IMR-90 (cell line): ENCODE results near the gene MYO9B. TPM values are rescaled to one million over a fixed set of nuclear protein-coding genes. Genes with fewer than 3 reads are reported as not detected.
A peak's percentile ranks its signal among the peaks of the same experiment; 100 is the strongest.

ENCODE experiments used
- ATAC-seq: fragments of 200-7000 bp; cut with Tn5 transposase; 2 replicates; pipeline ENCODE4 v1.9.1; 2020; ENCODE audit warnings: low read depth, mild to moderate bottlenecking, moderate library complexity
- BruUV-seq: library from RNA; stranded (reverse); fragments of 400-500 nt; replicated peaks from 2 replicates; lab custom pipeline; 2021; lab: Mats Ljungman, UMichigan
- CTCF ChIA-PET: fragments of 300-600 bp; formaldehyde crosslinking; extraction: SDS; loops from one replicate; lab custom pipeline; 2021; ENCODE audit warnings: antibody characterized with exemption; lab: Yijun Ruan, JAX
- POLR2A ChIA-PET: fragments of 300-600 bp; sonication (Branson Sonifier 250); formaldehyde crosslinking; loops from one replicate; lab custom pipeline; 2022; ENCODE audit warnings: antibody characterized with exemption; ENCODE audit not compliant: unreplicated experiment; lab: Charles Lee
- DNase-seq: peaks from one replicate; pipeline ENCODE4 v3.0.0; 2013
- H2AFZ ChIP-seq: replicated peaks from 2 replicates; pipeline ENCODE3; 2013; ENCODE audit warnings: low read length, mild to moderate bottlenecking; ENCODE audit not compliant: poor library complexity
- H2AK5ac ChIP-seq: 2 replicates; pipeline ENCODE4 v1.6.1; 2013; ENCODE audit warnings: low read depth, low read length, inconsistent platforms
- H2AK9ac ChIP-seq: replicated peaks from 2 replicates; pipeline ENCODE3; 2013; ENCODE audit warnings: mild to moderate bottlenecking, low read depth, low read length, moderate library complexity; ENCODE audit not compliant: poor library complexity
- H2BK120ac ChIP-seq: 2 replicates; pipeline ENCODE4 v1.6.1; 2013; ENCODE audit warnings: low read depth, low read length, inconsistent platforms
- H2BK15ac ChIP-seq: 3 replicates; pipeline ENCODE4 v1.6.1; 2013; ENCODE audit warnings: low read depth, low read length, inconsistent platforms
- H2BK20ac ChIP-seq: 2 replicates; pipeline ENCODE4 v1.6.1; 2013; ENCODE audit warnings: low read depth, mild to moderate bottlenecking, inconsistent platforms, low read length, moderate library complexity
- H2BK5ac ChIP-seq: 2 replicates; pipeline ENCODE4 v1.6.1; 2013; ENCODE audit warnings: mild to moderate bottlenecking, low read depth, low read length, inconsistent platforms; ENCODE audit not compliant: poor library complexity, severe bottlenecking
- H3K14ac ChIP-seq: replicated peaks from 2 replicates; pipeline ENCODE4 v1.6.1; 2013; ENCODE audit warnings: low read depth, low read length, inconsistent platforms
- H3K18ac ChIP-seq: 2 replicates; pipeline ENCODE4 v1.6.1; 2013; ENCODE audit warnings: low read depth, low read length, control low read depth
- H3K23ac ChIP-seq: 2 replicates; pipeline ENCODE4 v1.6.1; 2013; ENCODE audit warnings: low read depth, low read length, inconsistent platforms
- H3K27ac ChIP-seq: 2 replicates; pipeline ENCODE4 v1.5.1; 2013; ENCODE audit warnings: mild to moderate bottlenecking, control low read depth, low read length; ENCODE audit not compliant: insufficient read depth
- H3K27me3 ChIP-seq: 2 replicates; pipeline ENCODE4 v1.6.1; 2013; ENCODE audit warnings: low read length; ENCODE audit not compliant: control insufficient read depth, insufficient read depth
- H3K36me3 ChIP-seq: 2 replicates; pipeline ENCODE4 v1.6.1; 2013; ENCODE audit warnings: low read length, mixed read lengths; ENCODE audit not compliant: control insufficient read depth, insufficient read depth
- H3K4ac ChIP-seq: 2 replicates; pipeline ENCODE4 v1.6.1; 2013; ENCODE audit warnings: low read depth, low read length, inconsistent platforms
- H3K4me1 ChIP-seq: 2 replicates; pipeline ENCODE4 v1.6.1; 2013; ENCODE audit warnings: low read length, mixed read lengths; ENCODE audit not compliant: control insufficient read depth, insufficient read depth
- H3K4me2 ChIP-seq: 2 replicates; pipeline ENCODE4 v1.6.1; 2013; ENCODE audit warnings: low read depth, mild to moderate bottlenecking, control low read depth, low read length, moderate library complexity
- H3K4me3 ChIP-seq: 2 replicates; pipeline ENCODE4 v1.5.1; 2013; ENCODE audit warnings: low read depth, mild to moderate bottlenecking, control low read depth, low read length, moderate library complexity; ENCODE audit not compliant: insufficient read depth
- H3K56ac ChIP-seq: 2 replicates; pipeline ENCODE4 v1.6.1; 2013; ENCODE audit warnings: low read length, inconsistent platforms; ENCODE audit not compliant: insufficient read depth; ENCODE audit errors: extremely low read depth
- H3K79me1 ChIP-seq, 2 experiments: 2 replicates each; pipeline ENCODE4 v1.6.1; 2013; ENCODE audit warnings: low read length in 2 of 2, inconsistent platforms in 1 of 2, low read depth in 1 of 2
- H3K9ac ChIP-seq: 2 replicates; pipeline ENCODE4 v1.6.1; 2013; ENCODE audit warnings: low read depth, low read length, control low read depth
- H3K9me1 ChIP-seq: 2 replicates; pipeline ENCODE4 v1.6.1; 2013; ENCODE audit warnings: low read length, inconsistent platforms; ENCODE audit not compliant: insufficient read depth
- H3K9me3 ChIP-seq: 2 replicates; pipeline ENCODE4 v1.6.1; 2013; ENCODE audit warnings: low read length; ENCODE audit not compliant: control insufficient read depth, insufficient read depth
- H4K20me1 ChIP-seq: 2 replicates; pipeline ENCODE4 v1.6.1; 2013; ENCODE audit warnings: low read length, inconsistent platforms; ENCODE audit not compliant: insufficient read depth
- H4K5ac ChIP-seq: 2 replicates; pipeline ENCODE4 v1.6.1; 2013; ENCODE audit warnings: mild to moderate bottlenecking, low read depth, low read length, control low read depth
- H4K8ac ChIP-seq, 2 experiments: 2 replicates each; pipeline ENCODE4 v1.6.1; 2013; ENCODE audit warnings: low read depth in 2 of 2, low read length in 2 of 2, control low read depth in 1 of 2, inconsistent platforms in 1 of 2
- H4K91ac ChIP-seq: 2 replicates; pipeline ENCODE4 v1.6.1; 2013; ENCODE audit warnings: low read depth, low read length, inconsistent platforms; ENCODE audit not compliant: insufficient read depth
- CEBPB ChIP-seq: IDR thresholded peaks from 2 replicates; pipeline ENCODE4 v1.6.1; 2012; ENCODE audit warnings: low read depth, low read length, improper control_type of control experiment
- CHD1 ChIP-seq: IDR thresholded peaks from 2 replicates; pipeline ENCODE4 v1.6.1; 2012; ENCODE audit warnings: low read depth, low read length, improper control_type of control experiment
- CTCF ChIP-seq: conservative IDR thresholded peaks from 2 replicates; pipeline ENCODE4 v1.5.1; 2012; ENCODE audit warnings: mild to moderate bottlenecking, low read depth, low read length, improper control_type of control experiment
- FOS ChIP-seq: fragments of 150-350 bp; IDR thresholded peaks from 2 replicates; pipeline ENCODE4 v1.6.1; 2016; ENCODE audit warnings: low read depth, low read length
- MAZ ChIP-seq: IDR thresholded peaks from 2 replicates; pipeline ENCODE4 v1.6.1; 2012; ENCODE audit warnings: low read depth, mild to moderate bottlenecking, low read length, improper control_type of control experiment, moderate library complexity, borderline replicate concordance
- NFE2L2 ChIP-seq: fragments of 150-350 bp; IDR thresholded peaks from 2 replicates; pipeline ENCODE4 v1.6.1; 2016; ENCODE audit warnings: low read depth, mild to moderate bottlenecking, low read length
- POLR2A ChIP-seq: IDR thresholded peaks from 2 replicates; pipeline ENCODE4 v1.6.1; 2012; ENCODE audit warnings: mild to moderate bottlenecking, low read depth, low read length
- SMC3 ChIP-seq: fragments of 150-350 bp; IDR thresholded peaks from 2 replicates; pipeline ENCODE4 v1.6.1; 2016; ENCODE audit warnings: low read depth, mild to moderate bottlenecking, antibody characterized with exemption, low read length, moderate library complexity
- USF2 ChIP-seq: fragments of 150-350 bp; IDR thresholded peaks from 2 replicates; pipeline ENCODE4 v1.6.1; 2017; ENCODE audit warnings: mild to moderate bottlenecking, antibody characterized with exemption, low read length, low read depth
- WGBS, 2 experiments: methylation state at CpG; one replicate each; pipeline versions ENCODE4 v1.1.5 to v1.1.7; 2013; ENCODE audit warnings: missing lambda C conversion rate in 2 of 2; ENCODE audit not compliant: insufficient read length in 1 of 2; ENCODE audit errors: extremely low coverage in 2 of 2; 5-methylcytosine and 5-hydroxymethylcytosine counted together
- dilution Hi-C: fragments of 300-500 bp; cut with HindIII; formaldehyde crosslinking; loops from one replicate; pipeline ENCODE4 v1.14.3; 2018; ENCODE audit warnings: low sequenced_read_pairs; ENCODE audit not compliant: unreplicated experiment
- in situ Hi-C: fragments of 300-500 bp; cut with MboI; formaldehyde crosslinking; loops from 3 replicates; pipeline ENCODE4 v1.14.3; 2019; ENCODE audit warnings: low sequenced_read_pairs, inconsistent platforms, mixed read lengths
- intact Hi-C: fragments of 100-400 bp; cut with micrococcal nuclease; formaldehyde crosslinking; loops from 2 replicates; pipeline ENCODE4 v1.10.0; 2022
- polyA plus RNA-seq, 3 experiments: library from polyadenylated mRNA; depleted of rRNA; stranded (reverse); fragments of >200 nt; gene quantifications; 2 replicates each; pipeline ENCODE4 v1.2.3, GENCODE V29; 2012; ENCODE audit warnings: low replicate concordance in 1 of 3
- total RNA-seq: library from RNA; depleted of rRNA; stranded (reverse); fragments of >200 nt; gene quantifications from 2 replicates; pipeline ENCODE4 v1.2.3, GENCODE V29; 2012

The MYO9B gene
- total and polyA plus RNA-seq, 2 of the 4 experiments (the other 2 are of a cell fraction), result 61.8 to 77.8 TPM

- 95% methylated on average over 7 of the region's 15 CpGs; no CpG with 5 or more reads in 1 of the 2 experiments for WGBS, 2 experiments
- POLR2A ChIA-PET, result no interaction called here
Measured at GRCh38 chr19:17249887-17250548, 174.4 kb downstream of the MYO9B start.

More at GRCh38 chr19:17249887-17250548, 174.4 kb downstream of the MYO9B start:
- H3K4ac ChIP-seq, result no peak overlapping the region
- 0 out of 2 replicates have a peak, but pooled peaks cover 2% of the 10 kb centered on the region for H3K9me1 ChIP-seq
- H3K18ac ChIP-seq, result no peak overlapping the region
- no peaks in the 10 kb centered on the region; the same call in 1 of the 2 replicates for H3K27me3 ChIP-seq
- H4K5ac ChIP-seq, result no peak overlapping the region
- dilution Hi-C loops (no loop called here), intact Hi-C loops (no loop called here), in situ Hi-C loops (no loop called here)
- H2BK5ac ChIP-seq, result no peak overlapping the region
- no peaks in the 10 kb centered on the region for H3K36me3 ChIP-seq
- no peak overlapping the region for H3K14ac ChIP-seq
- no peak overlapping the region for H2BK120ac ChIP-seq
- no peak overlapping the region for H3K23ac ChIP-seq
- no peak overlapping the region for H4K8ac ChIP-seq
- TF ChIP-seq NFE2L2 (no peak), FOS (no peak), CHD1 (no peak), CTCF (no peak), POLR2A (no peak), MAZ (no peak), USF2 (no peak), SMC3 (no peak), CEBPB (no peak)
- DNase-seq, result no peak
- no peak overlapping the region for H3K4me3 ChIP-seq
- H3K56ac ChIP-seq, result no peak overlapping the region
- H4K91ac ChIP-seq, result no peak overlapping the region
- H3K9me3 ChIP-seq, result no peaks in the 10 kb centered on the region
- H3K4me1 ChIP-seq, result peaks cover 8% of the 10 kb centered on the region
- BruUV-seq, result no TSS peak
- H3K27ac ChIP-seq, result no peak overlapping the region
- H4K20me1 ChIP-seq, result no peaks in the 10 kb centered on the region
- CTCF ChIA-PET, result no interaction called here
- no peak overlapping the region for H3K9ac ChIP-seq
- ATAC-seq, result no peak
- H2BK20ac ChIP-seq, result no peak overlapping the region
- no peak overlapping the region for H3K4me2 ChIP-seq
- no peak overlapping the region for H2BK15ac ChIP-seq
- H2AK9ac ChIP-seq, result peak overlapping the region; percentile 23
- H2AK5ac ChIP-seq, result peak overlapping the region; percentile 63; the same call in 1 of the 2 replicates
- H3K79me1 ChIP-seq, result peaks cover 0 to 4% of the 10 kb centered on the region in 2 experiments; a peak in 1 of 4 replicates
- H2AFZ ChIP-seq, result peak overlapping the region; percentile 63
